Stimulated activated CD8-positive, alpha-beta memory T cell treated with anti-CD3 and anti-CD28 coated beads, Interleukin-2, amount 100 ng/mL, for 48 hours (primary cell): ENCODE measurements around the gene SERPINC1.
"Not testable (repeated sequence)": the region's sequence is repeated elsewhere in the genome, so short reads cannot be mapped to it uniquely, and the experiment has no call there.

Experiments used
- DNase-seq, 2 donors: peaks; one replicate each; pipeline ENCODE4 v3.0.0-alpha.2; 2020; ENCODE audit warnings: low read depth in 2 of 2

Gene SERPINC1

GRCh38 chr1:173917149-173917548 lies at the start of gene SERPINC1:
Gene SERPINC1 (minus strand): TSS chr1:173917327. CDS start chr1:173917259, 68 bp downstream.
- DNase-seq: no peak

GRCh38 chr1:173965896-173966295 lies 48.8 kb upstream of the SERPINC1 start:
- DNase-seq: not testable (repeated sequence)

- DNase-seq: no peak
Observed at GRCh38 chr1:173963477-173963876, 46.4 kb upstream of the SERPINC1 start.

GRCh38 chr1:173960625-173961024 lies 43.5 kb upstream of the SERPINC1 start:
- DNase-seq: no peak

GRCh38 chr1:173954179-173954578 lies 37.1 kb upstream of the SERPINC1 start:
- no peak for DNase-seq

GRCh38 chr1:173948594-173948993 lies 31.5 kb upstream of the SERPINC1 start:
- no peak for DNase-seq

- DNase-seq: no peak
Observed at GRCh38 chr1:173946380-173946921, 29.3 kb upstream of the SERPINC1 start.

- no peak for DNase-seq
Observed at GRCh38 chr1:173937062-173937461, 19.9 kb upstream of the SERPINC1 start.

- no peak for DNase-seq
Observed at GRCh38 chr1:173934440-173934839, 17.3 kb upstream of the SERPINC1 start.

- DNase-seq: not testable (repeated sequence)
Observed at GRCh38 chr1:173930541-173930940, 13.4 kb upstream of the SERPINC1 start.

GRCh38 chr1:173925306-173926242 lies 8.4 kb upstream of the SERPINC1 start:
- DNase-seq: no peak

GRCh38 chr1:173920861-173921260 lies 3.7 kb upstream of the SERPINC1 start:
- DNase-seq: no peak

- DNase-seq: no peak
Observed at GRCh38 chr1:173917635-173918493, 737 bp upstream of the SERPINC1 start.

GRCh38 chr1:173916667-173917066 lies 460 bp downstream of the SERPINC1 start:
- no peak for DNase-seq

GRCh38 chr1:173915596-173915995 lies 1.5 kb downstream of the SERPINC1 start:
- DNase-seq: no peak

- DNase-seq: peak; percentile 3 to 9
Observed at GRCh38 chr1:173914366-173914871, 2.7 kb downstream of the SERPINC1 start.

GRCh38 chr1:173913111-173913510 lies 4.0 kb downstream of the SERPINC1 start:
- DNase-seq: no peak

GRCh38 chr1:173903827-173904531 lies 13.1 kb downstream of the SERPINC1 start:
- DNase-seq: no peak

- DNase-seq: no peak
Observed at GRCh38 chr1:173900992-173901391, 16.1 kb downstream of the SERPINC1 start.

- no peak for DNase-seq
Observed at GRCh38 chr1:173900427-173900826, 16.7 kb downstream of the SERPINC1 start.

- DNase-seq: no peak
Observed at GRCh38 chr1:173894189-173894588, 22.9 kb downstream of the SERPINC1 start.
